Neural cell (in vitro differentiated cells): ENCODE results near the gene KRTAP10-5. TPM values are rescaled to one million over a fixed set of nuclear protein-coding genes. Genes with fewer than 3 reads are reported as not detected.

Experiments
- H2AFZ ChIP-seq: fragments of 200-600, 300-800 bp; sonication (generic), shearing (Covaris generic); 2 replicates; pipeline ENCODE4 v1.6.0; 2014; ENCODE audit warnings: low read depth, mild to moderate bottlenecking, antibody characterized with exemption, low read length, moderate library complexity
- H3F3A ChIP-seq: fragments of 200-600 bp; shearing (Covaris generic); 2 replicates; pipeline ENCODE4 v1.6.1; 2016; ENCODE audit warnings: mild to moderate bottlenecking, moderate library complexity, mixed read lengths, antibody characterized with exemption, low read length; ENCODE audit not compliant: insufficient read depth, poor library complexity, severe bottlenecking
- H3K27ac ChIP-seq: fragments of 200-600, 300-800 bp; sonication (generic), shearing (Covaris generic); 2 replicates; pipeline ENCODE4 v1.5.1; 2014; ENCODE audit warnings: mild to moderate bottlenecking, low read length, moderate library complexity
- H3K27me3 ChIP-seq: fragments of 300-800, 200-600 bp; sonication (generic), shearing (Covaris generic); 2 replicates; pipeline ENCODE4 v1.6.0; 2014; ENCODE audit warnings: mild to moderate bottlenecking, low read depth, low read length, moderate library complexity; ENCODE audit not compliant: insufficient read depth
- H3K36me3 ChIP-seq: fragments of 300-800, 200-600 bp; sonication (generic), shearing (Covaris generic); 2 replicates; pipeline ENCODE4 v1.5.1; 2014; ENCODE audit warnings: mild to moderate bottlenecking, antibody characterized with exemption, low read length, moderate library complexity; ENCODE audit not compliant: insufficient read depth
- H3K4me2 ChIP-seq: fragments of 300-800, 200-600 bp; sonication (generic), shearing (Covaris generic); 2 replicates; pipeline ENCODE4 v1.6.0; 2014; ENCODE audit warnings: mild to moderate bottlenecking, low read length
- H3K4me3 ChIP-seq: fragments of 300-800, 200-600 bp; sonication (generic), shearing (Covaris generic); 2 replicates; pipeline ENCODE4 v1.5.1; 2014; ENCODE audit warnings: mild to moderate bottlenecking, low read length, moderate library complexity
- H3K79me2 ChIP-seq: fragments of 200-600 bp; shearing (Covaris generic); replicated peaks from 2 replicates; pipeline ENCODE4 v1.6.0; 2014; ENCODE audit warnings: mild to moderate bottlenecking, low read length, moderate library complexity; ENCODE audit not compliant: insufficient read depth
- H3K9ac ChIP-seq: fragments of 300-800, 200-600 bp; sonication (generic), shearing (Covaris generic); 2 replicates; pipeline ENCODE4 v1.6.1; 2016; ENCODE audit warnings: mild to moderate bottlenecking, low read length, mixed read lengths
- H3K9me2 ChIP-seq: fragments of 200-600 bp; shearing (Covaris generic); 2 replicates; pipeline ENCODE4 v1.6.1; 2016; ENCODE audit warnings: mild to moderate bottlenecking, low read length, mixed read lengths; ENCODE audit not compliant: insufficient read depth
- H3K9me3 ChIP-seq: fragments of 200-600, 300-800 bp; sonication (generic), shearing (Covaris generic); 2 replicates; pipeline ENCODE4 v1.6.1; 2016; ENCODE audit warnings: mild to moderate bottlenecking, mixed run types, low read length, moderate library complexity, mixed read lengths
- H4K20me1 ChIP-seq: fragments of 200-600 bp; shearing (Covaris generic); 2 replicates; pipeline ENCODE4 v1.6.1; 2016; ENCODE audit warnings: mild to moderate bottlenecking, mixed run types; ENCODE audit not compliant: insufficient read depth
- EP300 ChIP-seq: fragments of 450-650 bp; conservative IDR thresholded peaks from 2 replicates; pipeline ENCODE4 v1.6.1; 2014; ENCODE audit warnings: antibody characterized with exemption, mild to moderate bottlenecking, moderate library complexity; ENCODE audit not compliant: poor library complexity, severe bottlenecking
- EZH2 ChIP-seq: fragments of 200-600, 300-800 bp; shearing (Covaris generic), sonication (generic); IDR thresholded peaks from 2 replicates; pipeline ENCODE4 v1.6.1; 2014; ENCODE audit warnings: antibody characterized with exemption, low read length, borderline replicate concordance, mild to moderate bottlenecking; ENCODE audit not compliant: insufficient read depth, poor library complexity, severe bottlenecking
- MXI1 ChIP-seq: fragments of 450-650 bp; conservative IDR thresholded peaks from 2 replicates; pipeline ENCODE4 v1.6.1; 2014; ENCODE audit warnings: antibody characterized with exemption, mild to moderate bottlenecking; ENCODE audit not compliant: poor library complexity, severe bottlenecking
- POLR2AphosphoS5 ChIP-seq: IDR thresholded peaks from 2 replicates; pipeline ENCODE4 v1.6.1; 2012
- RAD21 ChIP-seq: fragments of 450-650 bp; conservative IDR thresholded peaks from 2 replicates; pipeline ENCODE4 v1.6.1; 2014; ENCODE audit warnings: antibody characterized with exemption, mild to moderate bottlenecking, moderate library complexity
- SMC3 ChIP-seq: fragments of 450-650 bp; conservative IDR thresholded peaks from 2 replicates; pipeline ENCODE4 v1.6.1; 2014; ENCODE audit warnings: antibody characterized with exemption, mild to moderate bottlenecking, moderate library complexity; ENCODE audit not compliant: poor library complexity
- TAF1 ChIP-seq: IDR thresholded peaks from 2 replicates; pipeline ENCODE4 v1.6.1; 2012; ENCODE audit warnings: low read depth
- polyA plus RNA-seq: library from polyadenylated mRNA; depleted of rRNA; stranded (reverse); fragments of >200 nt; gene quantifications from 2 replicates; pipeline ENCODE4 v1.2.3, GENCODE V29; 2014
- TF ChIP-seq, protein P1 (sequence below): IDR thresholded peaks from 2 replicates; pipeline ENCODE4 v1.6.1; 2012; ENCODE audit warnings: borderline replicate concordance
- TF ChIP-seq, protein P2 (sequence below): fragments of 450-650 bp; IDR thresholded peaks from 2 replicates; pipeline ENCODE4 v1.5.1; 2014; ENCODE audit warnings: antibody characterized with exemption, mild to moderate bottlenecking, moderate library complexity; ENCODE audit not compliant: poor library complexity, severe bottlenecking

The KRTAP10-5 gene
- polyA plus RNA-seq, 1 donor from 2014 or later = not detected

DNA sequence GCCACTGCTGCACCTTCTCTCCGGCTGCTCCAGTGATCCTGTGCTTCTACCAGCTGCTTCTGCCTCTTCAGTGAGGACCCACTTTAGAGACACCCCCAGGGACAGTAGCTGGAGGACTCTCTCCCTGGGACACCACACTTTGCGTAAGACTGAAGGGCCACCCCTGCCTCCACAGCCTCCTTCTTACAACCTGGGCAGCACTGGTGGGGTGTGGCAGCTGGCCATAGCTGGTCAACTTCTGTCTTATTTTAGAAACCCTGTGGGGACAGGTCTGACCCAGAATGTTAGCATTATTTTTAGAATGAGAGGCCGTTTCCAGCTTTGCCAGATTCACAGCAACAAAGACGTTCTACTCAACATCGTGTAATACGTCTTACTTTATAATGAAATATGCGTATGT lies 45.4 kb upstream of the KRTAP10-5 start:
- H3K79me2 ChIP-seq = no peaks in the 10 kb centered on the region
- H3K36me3 ChIP-seq = no peaks in the 10 kb centered on the region
- no peak overlapping the region for H3K9ac ChIP-seq
- no peak overlapping the region for H2AFZ ChIP-seq
- no peaks in the 10 kb centered on the region for H4K20me1 ChIP-seq
- H3K4me3 ChIP-seq = no peak overlapping the region
- no peaks in the 10 kb centered on the region for H3F3A ChIP-seq
- TF ChIP-seq, protein P1, sequence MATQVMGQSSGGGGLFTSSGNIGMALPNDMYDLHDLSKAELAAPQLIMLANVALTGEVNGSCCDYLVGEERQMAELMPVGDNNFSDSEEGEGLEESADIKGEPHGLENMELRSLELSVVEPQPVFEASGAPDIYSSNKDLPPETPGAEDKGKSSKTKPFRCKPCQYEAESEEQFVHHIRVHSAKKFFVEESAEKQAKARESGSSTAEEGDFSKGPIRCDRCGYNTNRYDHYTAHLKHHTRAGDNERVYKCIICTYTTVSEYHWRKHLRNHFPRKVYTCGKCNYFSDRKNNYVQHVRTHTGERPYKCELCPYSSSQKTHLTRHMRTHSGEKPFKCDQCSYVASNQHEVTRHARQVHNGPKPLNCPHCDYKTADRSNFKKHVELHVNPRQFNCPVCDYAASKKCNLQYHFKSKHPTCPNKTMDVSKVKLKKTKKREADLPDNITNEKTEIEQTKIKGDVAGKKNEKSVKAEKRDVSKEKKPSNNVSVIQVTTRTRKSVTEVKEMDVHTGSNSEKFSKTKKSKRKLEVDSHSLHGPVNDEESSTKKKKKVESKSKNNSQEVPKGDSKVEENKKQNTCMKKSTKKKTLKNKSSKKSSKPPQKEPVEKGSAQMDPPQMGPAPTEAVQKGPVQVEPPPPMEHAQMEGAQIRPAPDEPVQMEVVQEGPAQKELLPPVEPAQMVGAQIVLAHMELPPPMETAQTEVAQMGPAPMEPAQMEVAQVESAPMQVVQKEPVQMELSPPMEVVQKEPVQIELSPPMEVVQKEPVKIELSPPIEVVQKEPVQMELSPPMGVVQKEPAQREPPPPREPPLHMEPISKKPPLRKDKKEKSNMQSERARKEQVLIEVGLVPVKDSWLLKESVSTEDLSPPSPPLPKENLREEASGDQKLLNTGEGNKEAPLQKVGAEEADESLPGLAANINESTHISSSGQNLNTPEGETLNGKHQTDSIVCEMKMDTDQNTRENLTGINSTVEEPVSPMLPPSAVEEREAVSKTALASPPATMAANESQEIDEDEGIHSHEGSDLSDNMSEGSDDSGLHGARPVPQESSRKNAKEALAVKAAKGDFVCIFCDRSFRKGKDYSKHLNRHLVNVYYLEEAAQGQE = no peak
- TF ChIP-seq SMC3 (no peak), MXI1 (no peak), EZH2 (no peak), POLR2AphosphoS5 (no peak), TAF1 (no peak), EP300 (no peak)
- no peaks in the 10 kb centered on the region for H3K27me3 ChIP-seq
- H3K4me2 ChIP-seq = no peak overlapping the region
- peaks cover 6% of the 10 kb centered on the region for H3K9me3 ChIP-seq
- H3K27ac ChIP-seq = no peak overlapping the region
- H3K9me2 ChIP-seq = no peaks in the 10 kb centered on the region

DNA sequence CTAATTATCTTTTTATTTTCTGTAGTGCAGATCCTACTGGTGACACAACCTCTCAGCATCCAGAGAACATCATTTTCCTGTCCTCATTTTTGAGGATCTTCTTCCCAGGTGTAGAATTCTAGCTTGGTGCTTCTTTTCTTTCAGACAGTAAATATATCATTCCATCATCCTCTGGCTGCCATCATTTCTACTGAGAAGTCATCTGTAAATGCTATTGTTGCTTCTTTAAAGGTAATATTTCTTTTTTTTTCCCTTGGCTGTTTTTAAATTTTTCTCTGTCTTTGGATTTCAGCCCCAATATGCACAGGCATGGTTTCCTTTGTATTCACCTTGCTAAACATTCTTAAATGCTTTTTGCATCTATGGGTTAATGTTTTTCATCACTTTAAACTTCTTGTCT lies 43.2 kb upstream of the KRTAP10-5 start:
- no peaks in the 10 kb centered on the region for H3K79me2 ChIP-seq
- peaks cover 6% of the 10 kb centered on the region for H3K9me3 ChIP-seq
- no peaks in the 10 kb centered on the region for H3K9me2 ChIP-seq
- no peak overlapping the region for H3K4me2 ChIP-seq
- no peak overlapping the region for H3K4me3 ChIP-seq
- no peak for TF ChIP-seq POLR2AphosphoS5
- TF ChIP-seq, protein P1 = no peak
- TF ChIP-seq TAF1 = no peak
- no peak for TF ChIP-seq RAD21
- TF ChIP-seq EZH2 = no peak
- no peak for TF ChIP-seq SMC3
- TF ChIP-seq, protein P2, sequence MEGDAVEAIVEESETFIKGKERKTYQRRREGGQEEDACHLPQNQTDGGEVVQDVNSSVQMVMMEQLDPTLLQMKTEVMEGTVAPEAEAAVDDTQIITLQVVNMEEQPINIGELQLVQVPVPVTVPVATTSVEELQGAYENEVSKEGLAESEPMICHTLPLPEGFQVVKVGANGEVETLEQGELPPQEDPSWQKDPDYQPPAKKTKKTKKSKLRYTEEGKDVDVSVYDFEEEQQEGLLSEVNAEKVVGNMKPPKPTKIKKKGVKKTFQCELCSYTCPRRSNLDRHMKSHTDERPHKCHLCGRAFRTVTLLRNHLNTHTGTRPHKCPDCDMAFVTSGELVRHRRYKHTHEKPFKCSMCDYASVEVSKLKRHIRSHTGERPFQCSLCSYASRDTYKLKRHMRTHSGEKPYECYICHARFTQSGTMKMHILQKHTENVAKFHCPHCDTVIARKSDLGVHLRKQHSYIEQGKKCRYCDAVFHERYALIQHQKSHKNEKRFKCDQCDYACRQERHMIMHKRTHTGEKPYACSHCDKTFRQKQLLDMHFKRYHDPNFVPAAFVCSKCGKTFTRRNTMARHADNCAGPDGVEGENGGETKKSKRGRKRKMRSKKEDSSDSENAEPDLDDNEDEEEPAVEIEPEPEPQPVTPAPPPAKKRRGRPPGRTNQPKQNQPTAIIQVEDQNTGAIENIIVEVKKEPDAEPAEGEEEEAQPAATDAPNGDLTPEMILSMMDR = no peak
- TF ChIP-seq MXI1 = no peak
- no peak for TF ChIP-seq EP300
- H2AFZ ChIP-seq = no peak overlapping the region
- no peaks in the 10 kb centered on the region for H3K36me3 ChIP-seq
- no peaks in the 10 kb centered on the region for H4K20me1 ChIP-seq
- H3K27me3 ChIP-seq = no peaks in the 10 kb centered on the region
- no peak overlapping the region for H3K27ac ChIP-seq
- no peaks in the 10 kb centered on the region for H3F3A ChIP-seq
- no peak overlapping the region for H3K9ac ChIP-seq
